ENCODE results near the gene IQGAP2. TPM values are rescaled to one million over a fixed set of nuclear protein-coding genes. Genes with fewer than 3 reads are reported as not detected.

The IQGAP2 gene
- total and polyA plus RNA-seq, 2 of the 8 experiments (the other 6 are each of a cell fraction or from before 2014, with no cell fraction given) = 19.7 to 66.0 TPM

GRCh38 chr5:76683816-76684731 lies 281.0 kb downstream of the IQGAP2 start:
- CTCF ChIA-PET (ENCODE audit: partially characterized antibody) = interaction anchor here (0.7 to 1.3 kb wide), 2 partner anchors 8 to 91 kb away, joined by 3 to 4 read pairs; no protein-coding TSS in a partner anchor
- no peak for FAIRE-seq
- no peak overlapping the region for H2AFZ ChIP-seq (ENCODE audit: low read length)
- no peak for TF ChIP-seq FOSL1 (IDR thresholded peaks at IDR 0.05; ENCODE audit: insufficient read depth, low read depth, low read length)
- TF ChIP-seq CREB1 (IDR thresholded peaks at IDR 0.05) = no peak
- no peak for TF ChIP-seq MAFK (IDR thresholded peaks at IDR 0.05; ENCODE audit: low read depth, low read length)
- TF ChIP-seq CBX5 (IDR thresholded peaks at IDR 0.05; ENCODE audit: low read depth, low read length) = no peak
- no peak for TF ChIP-seq POLR2A (IDR thresholded peaks at IDR 0.05; ENCODE audit: control extremely low read depth in 1 of 2, low read depth in 2 of 2, low read length in 2 of 2)
- TF ChIP-seq RBBP5 (IDR thresholded peaks at IDR 0.05; ENCODE audit: borderline replicate concordance, low read depth, low read length) = no peak
- no peak for TF ChIP-seq TCF12 (IDR thresholded peaks at IDR 0.05; ENCODE audit: low read depth, low read length)
- TF ChIP-seq HDAC6 (IDR thresholded peaks at IDR 0.05; ENCODE audit: low read depth, low read length) = no peak
- no peak for TF ChIP-seq YY1 (IDR thresholded peaks at IDR 0.05; ENCODE audit: low read depth, low read length)
- TF ChIP-seq CEBPB (IDR thresholded peaks at IDR 0.05; ENCODE audit: low read depth, low read length) = no peak
- no peak for TF ChIP-seq MAX (IDR thresholded peaks at IDR 0.05)
- TF ChIP-seq KDM5A (IDR thresholded peaks at IDR 0.05; ENCODE audit: low read length) = no peak
- no peak for TF ChIP-seq TAF1 (IDR thresholded peaks at IDR 0.05; ENCODE audit: low read depth, low read length)
- no peak for TF ChIP-seq SRF (IDR thresholded peaks at IDR 0.05; ENCODE audit: low read depth, low read length)

More at GRCh38 chr5:76683816-76684731, 281.0 kb downstream of the IQGAP2 start:
- Histone ChIP-seq H3K56ac (replicated peaks; ENCODE audit: insufficient read length, low read depth, low read length) (no peak overlapping the region), H3K9me3 (ENCODE audit: insufficient read depth in 2 of 2, low read depth in 1 of 2, low read length in 1 of 2) (no peaks in the 10 kb centered on the region), H3K27ac (ENCODE audit: low read depth, low read length) (no peak overlapping the region), H2BK5ac (ENCODE audit: low read depth, low read length) (no peak overlapping the region), H3K23ac (ENCODE audit: insufficient read length) (no peak overlapping the region), H3K14ac (ENCODE audit: insufficient read length) (no peak overlapping the region), H3K4me1 (replicated peaks in 1 of 4; ENCODE audit: control insufficient read depth in 3 of 4, insufficient read depth in 4 of 4, low read length in 3 of 4) (no peaks in the 10 kb centered on the region), H2BK12ac (ENCODE audit: low read depth, low read length) (no peak overlapping the region), H3K27me3 (replicated peaks in 1 of 4; ENCODE audit: control insufficient read depth in 3 of 4, extremely low read depth in 1 of 4, insufficient read depth in 3 of 4, low read length in 3 of 4) (peaks cover 0 to 1% (median 0%) of the 10 kb centered on the region in 4 experiments; a peak in 1 of 7 replicates), H3K18ac (ENCODE audit: extremely low read depth, low read length) (no peak overlapping the region), H3K79me2 (ENCODE audit: control insufficient read depth in 1 of 2, insufficient read depth in 2 of 2, low read length in 2 of 2) (no peaks in the 10 kb centered on the region), H4K8ac (ENCODE audit: extremely low read depth, insufficient read depth, low read length) (no peak overlapping the region), H2BK120ac (replicated peaks; ENCODE audit: low read depth, low read length) (no peak overlapping the region), H3K4ac (replicated peaks; ENCODE audit: insufficient read length, low read depth, low read length) (no peak overlapping the region), H3K9ac (replicated peaks in 1 of 4; ENCODE audit: extremely low read depth in 1 of 4, low read depth in 3 of 4, low read length in 3 of 4) (no peak overlapping the region), H2BK20ac (ENCODE audit: low read length) (no peak overlapping the region), H3K4me3 (ENCODE audit: extremely low read depth in 1 of 4, insufficient read depth in 2 of 4, low read depth in 3 of 4, low read length in 4 of 4) (no peak overlapping the region), H2BK15ac (ENCODE audit: low read length) (no peak overlapping the region), H3K79me1 (ENCODE audit: low read depth, low read length) (no peaks in the 10 kb centered on the region), H4K91ac (replicated peaks; ENCODE audit: insufficient read length, low read length) (no peak overlapping the region), H2AK5ac (ENCODE audit: low read depth, low read length) (no peak overlapping the region), H3K4me2 (ENCODE audit: insufficient read depth in 1 of 2, low read depth in 2 of 2, low read length in 2 of 2) (no peak overlapping the region), H3K36me3 (ENCODE audit: control insufficient read depth in 2 of 4, insufficient read depth in 4 of 4, low read length in 3 of 4) (no peaks in the 10 kb centered on the region; a peak in 1 of 8 replicates), H4K5ac (ENCODE audit: insufficient read length, low read depth, low read length) (no peak overlapping the region), H3K23me2 (ENCODE audit: low read depth, low read length) (no peaks in the 10 kb centered on the region), H4K20me1 (replicated peaks in 1 of 2; ENCODE audit: control insufficient read depth in 1 of 2, insufficient read depth in 2 of 2, low read length in 2 of 2) (no peaks in the 10 kb centered on the region)
- DNase-seq (ENCODE audit: low read depth in 1 of 2, low spot score in 2 of 2) = no peak
- POLR2A ChIA-PET (ENCODE audit: partially characterized antibody) = interaction anchor here (0.6 to 0.7 kb wide), 2 partner anchors 9 to 349 kb away, joined by 3 to 4 read pairs; no protein-coding TSS in a partner anchor
- 92% methylated on average over 9 of the region's 9 CpGs; no CpG with 5 or more reads in 1 of the 2 experiments for WGBS, 2 experiments (ENCODE audit: extremely low coverage in 1 of 2, insufficient coverage in 1 of 2, insufficient read length in 1 of 2, insufficient replicate concordance in 2 of 2, low coverage in 1 of 2, low lambda C conversion rate in 2 of 2, missing lambda C conversion rate in 1 of 2)

Measured in H1 (cell line).